ENCODE results near the gene ABCF3. TPM values are rescaled to one million over a fixed set of nuclear protein-coding genes. Genes with fewer than 3 reads are reported as not detected.

Gene ABCF3
- total RNA-seq, 1 experiment from 2014 or later = 63.6 TPM

DNA sequence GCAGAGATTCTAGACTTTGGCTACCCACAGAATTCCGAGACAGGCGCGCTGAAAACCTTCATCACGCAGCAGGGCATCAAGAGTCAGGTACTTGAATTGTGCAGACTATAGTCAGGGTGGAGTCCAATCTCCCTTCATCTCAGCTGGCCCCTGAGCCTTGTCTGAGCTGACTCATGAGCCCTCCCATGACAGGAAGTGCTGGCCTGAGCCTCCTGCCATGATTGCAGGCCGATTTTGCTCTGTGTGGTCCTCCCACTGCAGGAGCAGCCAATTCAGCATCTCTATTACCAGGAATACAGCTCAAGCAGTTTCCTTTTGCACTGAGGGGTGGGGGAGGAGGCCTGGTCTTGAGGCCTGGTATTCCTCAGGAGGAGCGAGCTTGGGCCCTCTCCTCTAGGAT, 5.8 kb upstream of the ABCF3 start:
- no peak for DNase-seq (ENCODE audit: low spot score)
- Mint-ChIP-seq H3K36me3 (peaks cover 66% of the 10 kb centered on the region), H3K4me1 (peaks cover 35% of the 10 kb centered on the region), H3K9me3 (no peaks in the 10 kb centered on the region), H3K27me3 (ENCODE audit: low read depth) (no peaks in the 10 kb centered on the region), H3K27ac (no peak overlapping the region), H3K4me3 (no peak overlapping the region)
- ATAC-seq = no peak
- ChIA-PET POLR2A (no interaction called here), CTCF (interaction anchor here (0.8 to 1.3 kb wide), 2 partner anchors 35 to 48 kb away, joined by 3 to 5 read pairs; no protein-coding TSS in a partner anchor)
- TF ChIP-seq FOXJ3 (CRISPR knock-in tag; IDR thresholded peaks at IDR 0.05; ENCODE audit: borderline replicate concordance) = no peak
- no peak for TF ChIP-seq JAZF1 (CRISPR knock-in tag; IDR thresholded peaks at IDR 0.05)
- TF ChIP-seq, protein P1, sequence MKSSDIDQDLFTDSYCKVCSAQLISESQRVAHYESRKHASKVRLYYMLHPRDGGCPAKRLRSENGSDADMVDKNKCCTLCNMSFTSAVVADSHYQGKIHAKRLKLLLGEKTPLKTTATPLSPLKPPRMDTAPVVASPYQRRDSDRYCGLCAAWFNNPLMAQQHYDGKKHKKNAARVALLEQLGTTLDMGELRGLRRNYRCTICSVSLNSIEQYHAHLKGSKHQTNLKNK (CRISPR knock-in tag; IDR thresholded peaks at IDR 0.05) = no peak
- TF ChIP-seq ELF4 (CRISPR knock-in tag; IDR thresholded peaks at IDR 0.05; ENCODE audit: low read depth) = no peak
- TF ChIP-seq, protein P2, sequence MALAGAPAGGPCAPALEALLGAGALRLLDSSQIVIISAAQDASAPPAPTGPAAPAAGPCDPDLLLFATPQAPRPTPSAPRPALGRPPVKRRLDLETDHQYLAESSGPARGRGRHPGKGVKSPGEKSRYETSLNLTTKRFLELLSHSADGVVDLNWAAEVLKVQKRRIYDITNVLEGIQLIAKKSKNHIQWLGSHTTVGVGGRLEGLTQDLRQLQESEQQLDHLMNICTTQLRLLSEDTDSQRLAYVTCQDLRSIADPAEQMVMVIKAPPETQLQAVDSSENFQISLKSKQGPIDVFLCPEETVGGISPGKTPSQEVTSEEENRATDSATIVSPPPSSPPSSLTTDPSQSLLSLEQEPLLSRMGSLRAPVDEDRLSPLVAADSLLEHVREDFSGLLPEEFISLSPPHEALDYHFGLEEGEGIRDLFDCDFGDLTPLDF (CRISPR knock-in tag; IDR thresholded peaks at IDR 0.05) = no peak
- TF ChIP-seq ZNF232 (CRISPR knock-in tag; IDR thresholded peaks at IDR 0.05) = no peak
- TF ChIP-seq SOX15 (CRISPR knock-in tag; IDR thresholded peaks at IDR 0.05) = no peak
- TF ChIP-seq, protein P3, sequence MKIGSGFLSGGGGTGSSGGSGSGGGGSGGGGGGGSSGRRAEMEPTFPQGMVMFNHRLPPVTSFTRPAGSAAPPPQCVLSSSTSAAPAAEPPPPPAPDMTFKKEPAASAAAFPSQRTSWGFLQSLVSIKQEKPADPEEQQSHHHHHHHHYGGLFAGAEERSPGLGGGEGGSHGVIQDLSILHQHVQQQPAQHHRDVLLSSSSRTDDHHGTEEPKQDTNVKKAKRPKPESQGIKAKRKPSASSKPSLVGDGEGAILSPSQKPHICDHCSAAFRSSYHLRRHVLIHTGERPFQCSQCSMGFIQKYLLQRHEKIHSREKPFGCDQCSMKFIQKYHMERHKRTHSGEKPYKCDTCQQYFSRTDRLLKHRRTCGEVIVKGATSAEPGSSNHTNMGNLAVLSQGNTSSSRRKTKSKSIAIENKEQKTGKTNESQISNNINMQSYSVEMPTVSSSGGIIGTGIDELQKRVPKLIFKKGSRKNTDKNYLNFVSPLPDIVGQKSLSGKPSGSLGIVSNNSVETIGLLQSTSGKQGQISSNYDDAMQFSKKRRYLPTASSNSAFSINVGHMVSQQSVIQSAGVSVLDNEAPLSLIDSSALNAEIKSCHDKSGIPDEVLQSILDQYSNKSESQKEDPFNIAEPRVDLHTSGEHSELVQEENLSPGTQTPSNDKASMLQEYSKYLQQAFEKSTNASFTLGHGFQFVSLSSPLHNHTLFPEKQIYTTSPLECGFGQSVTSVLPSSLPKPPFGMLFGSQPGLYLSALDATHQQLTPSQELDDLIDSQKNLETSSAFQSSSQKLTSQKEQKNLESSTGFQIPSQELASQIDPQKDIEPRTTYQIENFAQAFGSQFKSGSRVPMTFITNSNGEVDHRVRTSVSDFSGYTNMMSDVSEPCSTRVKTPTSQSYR (CRISPR knock-in tag; IDR thresholded peaks at IDR 0.05) = no peak
- TF ChIP-seq, protein P4, sequence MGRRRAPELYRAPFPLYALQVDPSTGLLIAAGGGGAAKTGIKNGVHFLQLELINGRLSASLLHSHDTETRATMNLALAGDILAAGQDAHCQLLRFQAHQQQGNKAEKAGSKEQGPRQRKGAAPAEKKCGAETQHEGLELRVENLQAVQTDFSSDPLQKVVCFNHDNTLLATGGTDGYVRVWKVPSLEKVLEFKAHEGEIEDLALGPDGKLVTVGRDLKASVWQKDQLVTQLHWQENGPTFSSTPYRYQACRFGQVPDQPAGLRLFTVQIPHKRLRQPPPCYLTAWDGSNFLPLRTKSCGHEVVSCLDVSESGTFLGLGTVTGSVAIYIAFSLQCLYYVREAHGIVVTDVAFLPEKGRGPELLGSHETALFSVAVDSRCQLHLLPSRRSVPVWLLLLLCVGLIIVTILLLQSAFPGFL (CRISPR knock-in tag; IDR thresholded peaks at IDR 0.05; ENCODE audit: borderline replicate concordance) = no peak

DNA sequence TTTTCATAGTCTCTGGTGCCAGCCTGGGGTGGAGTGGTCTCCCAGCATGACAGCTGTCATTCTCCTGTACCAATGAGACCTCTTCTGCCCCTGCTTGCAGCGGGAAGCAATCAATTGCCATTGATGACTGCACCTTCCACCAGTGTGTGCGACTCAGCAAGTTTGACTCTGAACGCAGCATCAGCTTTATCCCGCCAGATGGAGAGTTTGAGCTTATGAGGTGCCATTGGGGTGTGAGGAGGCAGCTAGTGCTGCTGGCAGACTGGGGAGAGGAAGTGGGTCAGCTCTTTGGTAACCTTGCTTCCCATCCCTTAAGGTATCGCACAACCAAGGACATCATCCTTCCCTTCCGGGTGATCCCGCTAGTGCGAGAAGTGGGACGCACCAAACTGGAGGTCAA, 4.4 kb upstream of the ABCF3 start:
- TF ChIP-seq, protein P5, sequence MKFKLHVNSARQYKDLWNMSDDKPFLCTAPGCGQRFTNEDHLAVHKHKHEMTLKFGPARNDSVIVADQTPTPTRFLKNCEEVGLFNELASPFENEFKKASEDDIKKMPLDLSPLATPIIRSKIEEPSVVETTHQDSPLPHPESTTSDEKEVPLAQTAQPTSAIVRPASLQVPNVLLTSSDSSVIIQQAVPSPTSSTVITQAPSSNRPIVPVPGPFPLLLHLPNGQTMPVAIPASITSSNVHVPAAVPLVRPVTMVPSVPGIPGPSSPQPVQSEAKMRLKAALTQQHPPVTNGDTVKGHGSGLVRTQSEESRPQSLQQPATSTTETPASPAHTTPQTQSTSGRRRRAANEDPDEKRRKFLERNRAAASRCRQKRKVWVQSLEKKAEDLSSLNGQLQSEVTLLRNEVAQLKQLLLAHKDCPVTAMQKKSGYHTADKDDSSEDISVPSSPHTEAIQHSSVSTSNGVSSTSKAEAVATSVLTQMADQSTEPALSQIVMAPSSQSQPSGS (CRISPR knock-in tag; IDR thresholded peaks at IDR 0.05; ENCODE audit: borderline replicate concordance, low read depth) = no peak
- TF ChIP-seq SMAD4 (CRISPR knock-in tag; IDR thresholded peaks at IDR 0.05) (no peak), ZNF396 (CRISPR knock-in tag; IDR thresholded peaks at IDR 0.05; ENCODE audit: borderline replicate concordance) (no peak), NFYB (CRISPR knock-in tag; conservative IDR thresholded peaks at IDR 0.05; ENCODE audit: low read depth) (no peak)
- TF ChIP-seq, protein P6, sequence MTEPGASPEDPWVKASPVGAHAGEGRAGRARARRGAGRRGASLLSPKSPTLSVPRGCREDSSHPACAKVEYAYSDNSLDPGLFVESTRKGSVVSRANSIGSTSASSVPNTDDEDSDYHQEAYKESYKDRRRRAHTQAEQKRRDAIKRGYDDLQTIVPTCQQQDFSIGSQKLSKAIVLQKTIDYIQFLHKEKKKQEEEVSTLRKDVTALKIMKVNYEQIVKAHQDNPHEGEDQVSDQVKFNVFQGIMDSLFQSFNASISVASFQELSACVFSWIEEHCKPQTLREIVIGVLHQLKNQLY (CRISPR knock-in tag; IDR thresholded peaks at IDR 0.05) = no peak
- Mint-ChIP-seq H3K4me1 (peaks cover 30% of the 10 kb centered on the region), H3K9me3 (no peaks in the 10 kb centered on the region), H3K36me3 (peaks cover 66% of the 10 kb centered on the region), H3K27me3 (ENCODE audit: low read depth) (no peaks in the 10 kb centered on the region), H3K4me3 (no peak overlapping the region), H3K27ac (no peak overlapping the region; the same call in 1 of the 2 replicates)
- no peak for ATAC-seq
- POLR2A ChIA-PET = no interaction called here
- DNase-seq (ENCODE audit: low spot score) = no peak
- CTCF ChIA-PET = interaction anchor here (0.8 to 1.3 kb wide), 2 partner anchors 36 to 46 kb away, joined by 3 to 5 read pairs; no protein-coding TSS in a partner anchor

DNA sequence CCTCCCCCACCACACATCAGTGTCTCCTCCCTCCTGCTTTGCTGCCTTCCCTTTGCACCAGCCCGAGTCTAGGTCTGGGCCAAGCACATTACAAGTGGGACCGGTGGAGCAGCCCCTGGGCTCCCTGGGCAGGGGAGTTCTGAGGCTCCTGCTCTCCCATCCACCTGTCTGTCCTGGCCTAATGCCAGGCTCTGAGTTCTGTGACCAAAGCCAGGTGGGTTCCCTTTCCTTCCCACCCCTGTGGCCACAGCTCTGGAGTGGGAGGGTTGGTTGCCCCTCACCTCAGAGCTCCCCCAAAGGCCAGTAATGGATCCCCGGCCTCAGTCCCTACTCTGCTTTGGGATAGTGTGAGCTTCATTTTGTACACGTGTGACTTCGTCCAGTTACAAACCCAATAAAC, 2.3 kb upstream of the ABCF3 start:
- ChIA-PET CTCF (interaction anchor here (0.6 to 2.0 kb wide), 6 partner anchors 19 to 106 kb away, joined by 3 to 5 read pairs (median 4); partner anchors contain the start of gene EEF1AKMT4), POLR2A (no interaction called here)
- no peak for DNase-seq (ENCODE audit: low spot score)
- peaks cover 23% of the 10 kb centered on the region for H3K4me1 Mint-ChIP-seq
- H3K9me3 Mint-ChIP-seq = no peaks in the 10 kb centered on the region
- ATAC-seq = no peak
- H3K36me3 Mint-ChIP-seq = peaks cover 71% of the 10 kb centered on the region
- H3K27me3 Mint-ChIP-seq (ENCODE audit: low read depth) = no peaks in the 10 kb centered on the region
- H3K4me3 Mint-ChIP-seq = no peak overlapping the region
- peak overlapping the region; percentile 89 for H3K27ac Mint-ChIP-seq
- TF ChIP-seq, protein P3 (CRISPR knock-in tag; IDR thresholded peaks at IDR 0.05) = no peak
- TF ChIP-seq, protein P7, sequence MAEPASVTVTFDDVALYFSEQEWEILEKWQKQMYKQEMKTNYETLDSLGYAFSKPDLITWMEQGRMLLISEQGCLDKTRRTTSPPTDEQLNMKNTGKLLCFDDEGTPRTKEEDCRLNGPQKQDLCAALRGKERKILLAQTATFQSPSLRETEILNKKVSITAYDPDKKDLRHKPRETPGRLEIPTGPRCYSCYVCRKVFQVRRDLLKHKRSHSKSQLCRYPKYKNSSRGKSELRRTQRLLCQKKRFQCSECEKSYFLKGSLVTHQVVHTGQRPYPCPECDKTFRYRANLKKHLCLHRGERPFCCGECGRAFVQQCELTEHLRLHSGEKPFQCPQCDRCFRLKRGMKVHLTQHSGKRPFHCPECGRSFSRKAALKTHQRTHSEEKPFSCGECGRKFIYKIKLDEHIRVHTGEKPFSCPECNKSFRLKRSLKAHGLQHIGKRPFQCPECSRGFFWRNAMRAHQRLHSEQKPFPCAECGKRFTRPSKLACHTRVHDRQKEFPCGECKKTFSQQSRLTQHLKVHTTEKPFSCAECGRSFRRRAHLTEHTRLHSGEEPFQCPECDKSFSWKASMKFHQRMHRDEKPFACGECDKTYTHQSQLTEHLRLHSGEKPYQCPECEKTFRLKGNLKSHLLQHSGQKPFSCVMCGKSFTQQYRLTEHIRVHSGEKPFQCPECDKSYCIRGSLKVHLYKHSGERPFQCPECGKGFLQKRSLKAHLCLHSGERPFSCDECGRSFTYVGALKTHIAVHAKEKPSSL (CRISPR knock-in tag; conservative IDR thresholded peaks at IDR 0.05) = no peak
- TF ChIP-seq NFE2L1 (CRISPR knock-in tag; IDR thresholded peaks at IDR 0.05) (no peak), HMGA2 (CRISPR knock-in tag; IDR thresholded peaks at IDR 0.05) (no peak), GABPB1 (CRISPR knock-in tag; IDR thresholded peaks at IDR 0.05) (no peak)

Data from WTC11 (cell line).